CMK (cell line): ENCODE measurements around the gene LRRC49.
"Not testable (repeated sequence)": the region's sequence is repeated elsewhere in the genome, so short reads cannot be mapped to it uniquely, and the experiment has no call there.

Experiments
- DNase-seq: peaks from one replicate; pipeline ENCODE4 v3.0.0-alpha.2; 2010; ENCODE audit warnings: low read depth

Gene LRRC49

DNA sequence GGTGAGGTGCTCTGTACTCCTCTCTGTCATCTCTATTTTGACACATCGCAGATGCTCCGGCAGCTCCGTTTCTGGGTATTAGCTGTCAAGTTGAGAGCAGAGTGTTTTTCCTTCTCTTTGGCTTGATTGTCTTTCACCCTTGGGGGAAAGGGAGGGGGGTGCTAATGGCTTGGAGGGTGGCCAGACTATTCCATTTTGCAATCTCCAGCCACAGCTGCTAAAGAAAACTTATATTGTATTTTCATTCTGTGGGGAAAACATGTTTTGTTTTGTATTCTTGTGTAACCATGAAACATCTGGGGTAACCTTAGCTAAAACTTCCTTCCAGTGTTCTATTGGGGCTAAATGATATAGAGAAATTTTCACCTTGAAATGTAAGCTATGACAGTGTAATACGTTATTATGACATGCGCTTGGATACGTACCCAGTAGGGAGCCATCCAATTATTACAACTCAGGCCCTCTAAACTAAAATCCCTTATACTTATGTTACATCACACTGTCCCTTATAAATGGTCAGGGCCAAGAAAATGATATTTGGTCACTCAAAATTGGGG is 24.6 kb upstream of the LRRC49 start:
- no peak for DNase-seq

DNA sequence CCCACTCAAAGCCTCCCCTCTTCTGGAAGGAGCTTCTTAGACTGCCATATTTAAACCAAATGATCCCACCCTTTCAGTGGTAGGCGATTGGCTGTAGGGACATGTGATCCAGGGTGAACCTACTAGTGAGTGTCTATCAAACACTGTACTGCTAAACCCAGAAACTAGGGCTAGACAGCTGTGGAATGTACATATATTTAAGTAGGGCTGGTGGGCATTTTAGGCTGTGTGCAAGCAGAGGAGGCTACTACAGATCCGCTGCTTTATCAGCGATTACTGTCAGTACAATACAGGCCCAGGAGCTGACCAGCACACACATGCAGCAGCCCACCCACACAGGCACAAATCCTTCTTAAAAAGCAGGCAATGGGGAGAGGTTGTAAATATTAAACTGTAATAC is 23.3 kb upstream of the LRRC49 start:
- no peak for DNase-seq

DNA sequence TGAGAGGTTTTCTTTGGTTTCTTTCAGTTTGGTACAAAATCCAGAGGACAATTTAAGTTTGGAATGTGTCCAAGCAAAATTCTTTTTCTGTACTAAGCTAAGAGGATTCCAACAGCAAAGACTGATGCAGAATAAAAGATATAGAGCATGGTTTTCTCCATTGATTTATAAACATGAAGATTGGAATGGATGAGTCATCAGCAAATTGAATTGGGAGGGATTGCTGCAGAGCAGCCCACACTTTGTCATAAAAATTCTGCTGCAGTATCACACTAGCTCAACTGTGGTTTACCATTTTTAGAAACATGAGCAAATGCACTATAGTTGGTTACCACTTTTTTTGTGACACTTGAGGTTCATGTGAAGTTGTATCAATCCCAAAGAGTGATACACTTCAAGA is 22.6 kb upstream of the LRRC49 start:
- no peak for DNase-seq

DNA sequence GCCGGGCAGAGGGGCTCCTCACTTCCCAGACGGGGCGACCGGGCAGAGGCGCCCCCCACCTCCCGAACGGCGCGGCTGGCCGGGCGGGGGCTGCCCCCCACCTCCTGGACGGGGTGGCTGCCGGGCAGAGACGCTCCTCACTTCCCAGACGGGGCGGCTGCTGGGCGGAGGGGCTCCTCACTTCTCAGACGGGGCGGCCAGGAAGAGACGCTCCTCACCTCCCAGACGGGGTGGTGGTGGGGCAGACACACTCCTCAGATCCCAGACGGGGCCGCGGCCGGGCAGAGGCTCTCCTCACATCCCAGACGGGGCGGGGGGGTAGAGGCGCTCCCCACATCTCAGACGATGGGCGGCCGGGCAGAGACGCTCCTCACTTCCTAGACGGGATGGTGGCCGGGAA is 21.1 kb upstream of the LRRC49 start:
- DNase-seq: not testable (repeated sequence)

DNA sequence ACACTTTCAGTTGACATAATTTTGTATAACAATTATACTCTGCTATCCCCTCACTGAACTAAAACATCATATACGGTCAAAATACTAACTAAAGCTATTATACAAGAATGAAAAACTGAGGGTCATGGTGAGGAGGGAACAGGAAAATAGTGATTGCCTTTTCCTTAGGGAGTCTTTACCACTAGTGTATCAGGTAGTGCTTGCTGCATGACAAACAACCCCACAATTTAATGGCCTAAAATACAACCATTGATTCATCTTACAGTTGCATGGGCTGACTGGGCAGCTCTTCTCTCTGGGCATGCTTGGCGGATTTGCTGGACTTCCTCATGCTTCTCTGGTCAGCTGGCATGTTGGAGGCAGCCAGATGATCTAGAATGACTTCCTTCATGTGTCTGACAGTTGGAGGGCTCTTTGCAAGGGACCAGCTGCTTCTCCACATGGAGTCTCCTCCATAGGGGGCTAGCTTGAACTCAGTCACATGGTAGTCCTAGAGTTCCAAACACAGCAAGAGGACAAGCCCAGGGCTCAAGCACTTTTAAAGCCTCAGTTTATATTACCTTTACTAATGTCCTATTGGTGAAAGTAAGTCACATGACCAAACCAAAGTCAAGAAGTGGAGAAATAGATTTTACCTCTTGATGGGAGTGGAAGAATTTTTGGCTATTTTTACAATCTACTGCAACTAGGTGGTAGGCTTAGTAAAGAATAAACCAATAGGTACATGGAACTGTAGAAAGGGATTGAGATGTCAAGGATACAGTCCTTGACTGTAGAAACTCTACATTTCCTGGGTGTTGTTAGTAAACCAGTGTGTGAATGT is 19.2 kb upstream of the LRRC49 start:
- DNase-seq: no peak

DNA sequence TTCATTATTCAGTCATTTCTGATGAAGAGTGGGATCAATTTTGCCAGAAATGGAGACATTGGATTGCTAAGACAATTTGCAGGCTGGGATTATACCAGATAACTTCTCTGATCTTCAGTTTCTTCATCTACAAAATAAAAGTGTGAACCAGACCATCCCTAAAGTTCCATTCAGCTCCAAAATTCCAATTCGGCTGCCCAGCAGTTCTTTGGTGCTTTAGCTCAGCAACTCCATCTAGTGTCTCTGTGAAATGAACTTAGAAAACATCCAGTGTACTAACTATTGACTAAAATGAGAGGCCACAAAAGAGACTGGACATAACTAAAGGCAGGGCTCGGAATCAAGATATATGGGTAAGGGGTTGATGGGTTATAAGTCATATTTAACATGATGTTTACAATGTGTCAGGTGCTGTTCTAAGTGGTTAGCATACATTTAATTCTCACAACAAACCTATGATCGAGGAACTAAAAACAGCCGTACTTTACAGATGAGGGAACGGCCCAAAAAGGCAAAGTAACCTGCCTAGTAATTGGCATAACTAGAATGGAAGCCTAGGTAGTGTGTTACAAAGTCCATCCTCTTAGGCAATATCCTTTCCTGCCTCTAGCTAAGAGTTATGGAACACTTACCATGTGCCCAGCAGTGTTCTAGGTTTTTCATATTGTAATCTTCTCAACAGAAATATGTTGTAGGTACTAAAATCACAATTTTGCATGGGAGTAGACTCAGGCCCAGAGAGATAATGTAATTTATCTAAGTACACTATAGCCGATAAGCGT is 17.4 kb upstream of the LRRC49 start:
- no peak for DNase-seq

DNA sequence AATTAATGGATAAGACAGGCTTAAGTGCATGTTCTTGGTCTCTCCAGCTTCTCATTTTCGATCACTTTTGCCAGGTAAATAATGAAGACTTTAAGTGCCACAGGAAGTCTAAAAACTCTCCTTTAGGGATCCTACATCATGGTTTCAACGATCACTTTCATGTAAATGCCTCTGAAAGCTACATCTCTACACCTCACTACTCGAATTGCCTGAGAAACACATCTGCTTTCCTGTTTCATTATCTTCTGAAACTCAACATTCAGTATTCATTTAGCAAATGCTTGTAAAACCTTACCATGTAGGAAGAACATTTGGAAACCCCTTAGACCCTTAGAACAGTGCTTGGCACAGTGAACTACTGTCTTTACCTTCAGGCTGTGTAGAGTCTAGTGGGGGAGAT is 16.6 kb upstream of the LRRC49 start:
- DNase-seq: no peak

DNA sequence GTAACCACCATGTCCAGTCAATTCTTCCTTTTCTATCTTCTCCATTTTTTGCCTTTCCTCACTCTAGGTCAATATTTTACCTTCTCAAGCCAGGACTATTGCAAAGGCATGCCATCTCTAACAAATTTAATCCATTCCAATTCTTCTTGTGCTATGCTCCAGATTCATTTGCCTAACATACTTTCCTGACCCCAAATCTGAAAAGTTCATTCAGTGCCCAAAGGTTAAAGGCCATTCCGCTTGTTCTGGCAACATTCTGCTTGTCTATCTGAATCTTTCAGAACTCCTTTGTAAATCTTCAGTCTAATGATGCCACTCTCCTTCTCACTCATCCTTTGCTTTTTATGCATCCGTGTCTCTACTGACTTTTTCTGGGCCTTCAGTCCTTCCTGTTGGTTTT is 15.9 kb upstream of the LRRC49 start:
- no peak for DNase-seq

DNA sequence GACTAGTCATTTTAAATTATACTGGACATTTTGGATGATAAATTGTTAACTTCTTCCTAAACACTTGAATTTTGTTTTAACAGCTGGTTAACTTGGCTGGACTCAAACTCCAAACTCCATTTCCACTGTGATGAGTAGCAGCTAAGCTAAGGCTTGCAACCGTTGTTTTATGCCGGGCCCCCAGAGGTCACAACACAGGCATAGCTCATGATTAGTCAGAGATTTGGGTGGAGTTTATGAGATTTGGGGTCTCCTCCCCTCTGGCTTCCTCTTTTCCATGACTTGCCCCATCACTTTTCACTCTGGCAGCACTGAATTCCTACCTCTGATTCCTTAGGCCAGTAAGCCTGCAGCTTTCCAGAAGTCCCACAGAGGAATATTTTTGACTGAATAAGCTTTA is 13.2 kb upstream of the LRRC49 start:
- no peak for DNase-seq

DNA sequence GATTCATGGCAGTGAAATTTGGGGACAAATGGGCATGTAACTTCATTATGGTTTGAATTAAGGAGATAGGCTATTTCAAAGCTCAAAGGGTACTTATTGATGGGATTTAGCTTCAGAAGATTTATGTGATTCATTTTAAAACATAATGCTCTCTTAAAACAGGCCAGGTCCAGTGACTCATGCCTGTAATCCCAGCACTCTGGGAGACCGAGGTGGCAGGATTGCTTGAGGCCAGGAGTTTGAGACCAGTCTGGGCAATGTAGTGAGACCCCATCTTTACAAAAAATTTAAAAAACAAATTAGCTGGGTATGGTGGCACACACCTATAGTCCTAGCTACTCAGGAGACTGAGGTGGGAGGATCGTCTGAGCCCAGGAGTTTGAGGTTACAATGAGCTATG is 11.8 kb upstream of the LRRC49 start:
- no peak for DNase-seq

DNA sequence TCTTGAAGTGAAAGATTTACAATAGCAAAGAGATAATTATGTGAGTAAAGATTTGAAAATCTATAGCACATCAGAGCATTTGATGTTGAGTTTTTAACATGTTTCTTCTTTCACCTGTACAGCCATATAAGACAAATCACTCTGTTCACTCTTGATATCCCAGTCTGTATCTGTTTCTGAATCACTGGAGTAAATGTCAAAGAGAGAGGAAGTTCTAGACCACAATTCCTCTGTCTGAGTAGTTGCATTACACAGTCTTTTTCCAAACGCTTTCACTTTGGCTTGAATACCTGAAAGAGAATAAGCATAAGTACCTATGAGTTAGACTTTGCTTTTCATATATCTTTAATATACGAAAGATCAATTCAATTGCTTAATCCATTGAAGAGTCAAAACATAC is 10.3 kb upstream of the LRRC49 start:
- no peak for DNase-seq

DNA sequence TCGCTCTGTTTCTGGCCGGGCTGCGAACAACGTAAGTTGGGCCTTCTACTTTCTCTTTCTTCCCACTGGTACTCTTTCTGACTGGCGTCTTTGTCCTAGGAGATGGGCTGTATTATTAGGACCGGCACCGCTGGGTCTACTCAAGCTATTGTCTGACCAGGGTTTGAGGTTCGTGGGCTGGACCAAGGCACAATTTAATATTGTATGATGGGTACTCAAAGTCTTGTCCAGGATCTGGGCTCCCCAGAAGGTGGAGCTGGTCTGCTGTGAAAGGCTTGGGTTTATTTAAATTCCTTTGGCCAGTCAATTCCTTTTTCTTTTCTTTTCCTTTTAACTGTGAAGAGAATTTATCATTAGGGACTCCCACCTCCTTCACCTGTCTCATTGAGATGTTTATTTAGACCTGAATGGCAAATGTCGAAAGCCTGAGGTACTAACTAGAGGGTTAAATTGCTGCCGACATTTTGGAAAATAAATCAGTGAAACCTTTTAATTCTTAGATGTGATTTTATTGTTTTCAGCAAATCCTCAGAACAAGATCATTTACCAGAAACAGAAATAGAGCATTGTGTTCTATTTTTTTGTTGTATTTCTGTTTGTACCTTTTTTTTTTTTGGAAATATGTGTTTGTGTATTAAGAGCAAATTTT is 410 bp downstream of the LRRC49 start:
- no peak for DNase-seq

DNA sequence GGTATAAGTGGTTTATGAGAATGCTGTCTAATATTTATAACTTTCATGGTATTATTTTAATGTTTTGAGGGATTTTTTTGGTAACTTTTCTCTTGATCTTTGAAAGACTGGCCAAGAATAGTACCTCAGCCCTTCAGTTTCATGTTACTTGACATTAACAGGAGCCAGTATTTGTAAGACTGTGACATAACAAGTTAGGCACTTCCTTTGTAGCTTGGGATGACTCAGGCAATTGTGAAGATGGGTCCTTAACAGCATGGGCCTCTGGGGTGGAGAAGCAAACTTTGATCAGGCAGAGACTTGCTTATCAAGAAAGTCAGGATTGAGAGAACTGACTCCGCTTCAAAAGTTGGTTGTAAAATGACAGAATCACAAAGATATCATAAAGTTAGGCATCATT is 9.5 kb downstream of the LRRC49 start:
- no peak for DNase-seq

DNA sequence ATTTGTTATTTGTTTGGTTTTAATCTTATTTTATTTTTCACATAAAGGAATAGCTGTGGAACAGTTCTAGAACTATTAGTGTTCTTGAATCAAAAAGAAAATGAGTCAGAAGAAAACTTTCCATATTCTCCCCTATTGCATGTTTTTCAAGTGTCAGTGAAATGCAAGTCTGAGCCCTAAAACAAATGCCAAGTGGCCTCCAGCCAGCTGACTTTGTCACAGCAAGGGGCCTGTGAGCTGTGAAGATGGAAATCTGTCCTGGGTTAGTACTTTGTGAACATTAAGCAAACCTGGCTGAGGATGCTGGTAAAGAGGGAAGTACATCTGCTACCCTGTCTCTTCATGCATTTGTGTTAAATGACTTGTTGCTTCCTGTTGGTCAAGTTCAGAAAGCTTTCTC is 14.2 kb downstream of the LRRC49 start:
- DNase-seq: no peak

DNA sequence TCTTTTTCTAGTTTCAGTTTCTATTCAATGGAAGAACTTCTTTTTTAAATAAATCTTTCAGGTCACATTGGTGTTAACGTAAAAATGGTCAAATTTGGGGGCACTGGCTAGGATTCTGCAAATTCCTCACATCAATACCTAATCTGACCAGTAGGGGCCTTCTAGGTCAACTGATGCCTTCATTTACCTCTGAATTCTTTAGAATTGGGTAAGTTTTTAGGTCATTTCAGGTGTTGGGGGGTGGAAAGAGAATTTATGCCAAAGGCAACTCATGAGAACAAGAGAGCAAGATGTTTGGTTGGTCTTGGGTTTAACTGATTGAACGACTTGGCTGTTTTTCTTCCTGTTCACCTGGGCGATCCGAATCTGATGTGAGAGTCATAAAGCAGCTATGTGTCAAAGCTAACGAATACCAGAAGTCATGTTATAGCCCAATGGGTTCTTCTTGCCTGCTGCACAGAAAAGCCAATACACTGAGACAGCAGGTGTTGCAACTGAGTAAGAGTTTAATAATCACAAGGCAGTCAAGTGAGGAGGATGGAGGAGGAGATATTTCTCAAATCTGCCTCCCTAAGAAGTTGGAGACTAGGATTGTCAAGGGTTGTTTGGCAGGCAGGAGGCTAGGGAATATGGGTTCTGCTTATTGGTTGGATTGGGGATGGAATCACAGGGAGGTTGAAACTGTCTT is 15.3 kb downstream of the LRRC49 start:
- DNase-seq: no peak

DNA sequence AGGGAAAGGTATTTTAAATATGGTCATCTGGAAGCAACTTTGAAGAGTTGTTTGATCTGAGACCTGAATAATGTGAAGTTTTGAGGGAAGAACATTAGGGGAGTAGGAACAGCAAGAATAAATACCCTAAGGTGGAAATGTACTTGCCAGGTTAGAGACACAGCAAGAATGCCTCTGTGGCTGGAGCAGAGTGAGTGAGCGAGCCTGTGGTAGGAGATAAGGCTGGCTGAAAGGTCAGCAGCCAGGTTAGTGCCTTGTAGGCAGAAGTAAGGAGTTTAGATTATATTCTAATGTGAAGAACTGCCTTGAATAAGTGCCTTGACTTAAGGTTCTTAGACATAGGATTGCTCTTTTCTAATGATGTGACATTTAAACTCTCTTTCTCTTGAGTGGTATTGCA is 18.3 kb downstream of the LRRC49 start:
- no peak for DNase-seq

DNA sequence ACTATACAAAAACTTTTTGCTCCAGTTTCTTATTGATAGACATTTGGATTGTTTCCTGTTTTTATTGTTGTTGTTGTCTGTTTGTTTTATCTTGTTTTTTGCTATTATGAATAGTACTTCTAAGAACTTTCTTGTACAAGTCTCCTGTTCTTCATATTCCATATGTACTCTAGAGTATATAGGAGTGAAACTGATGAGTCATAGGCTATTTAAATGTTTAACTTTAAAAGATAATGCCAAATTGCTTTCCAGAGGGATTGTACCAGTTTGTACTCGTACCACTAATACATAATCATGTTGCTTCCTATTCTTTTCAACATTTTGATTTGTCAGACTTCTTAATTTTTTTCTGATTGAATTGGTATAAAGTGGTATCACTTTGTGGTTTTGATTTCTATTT is 19.6 kb downstream of the LRRC49 start:
- no peak for DNase-seq

DNA sequence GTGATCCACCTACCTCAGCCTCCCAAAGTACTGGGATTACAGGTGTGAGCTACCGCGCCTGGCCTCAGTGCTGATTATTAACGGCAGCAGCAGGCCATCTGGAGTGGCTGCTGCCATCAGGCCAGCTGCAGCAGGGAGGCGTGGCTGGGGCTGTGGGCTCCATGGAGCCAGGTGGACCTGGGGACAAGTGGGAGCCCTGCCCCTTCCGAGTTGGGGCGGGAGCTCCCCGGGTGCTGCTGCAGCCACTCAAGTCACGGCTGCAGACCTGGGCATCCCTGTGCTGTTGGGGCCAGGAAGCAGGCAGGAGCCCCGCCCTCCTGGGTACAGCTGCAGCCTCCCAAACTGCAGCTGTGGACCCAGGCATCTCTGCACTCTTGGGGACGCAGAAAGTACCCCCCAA is 23.9 kb downstream of the LRRC49 start:
- no peak for DNase-seq

DNA sequence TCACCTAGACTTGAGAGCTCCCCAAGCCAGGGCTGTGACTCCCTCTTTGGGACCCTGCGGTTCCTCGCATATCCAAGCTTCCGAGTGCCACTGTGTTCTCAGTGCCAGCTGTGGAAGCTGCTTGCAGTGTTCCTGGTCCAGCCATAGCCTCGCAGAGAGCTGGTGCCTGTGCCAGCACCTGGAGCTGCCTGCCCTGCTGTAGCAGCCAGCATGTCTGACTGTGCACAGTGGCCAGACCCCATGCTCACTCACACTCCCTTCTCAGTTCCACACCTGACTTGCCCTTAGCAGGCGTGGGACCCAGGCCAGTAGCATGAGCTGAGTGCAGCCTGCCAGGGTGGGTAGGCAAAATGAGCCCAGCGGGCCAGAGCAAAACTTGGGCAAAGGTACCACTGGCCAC is 25.3 kb downstream of the LRRC49 start:
- no peak for DNase-seq

DNA sequence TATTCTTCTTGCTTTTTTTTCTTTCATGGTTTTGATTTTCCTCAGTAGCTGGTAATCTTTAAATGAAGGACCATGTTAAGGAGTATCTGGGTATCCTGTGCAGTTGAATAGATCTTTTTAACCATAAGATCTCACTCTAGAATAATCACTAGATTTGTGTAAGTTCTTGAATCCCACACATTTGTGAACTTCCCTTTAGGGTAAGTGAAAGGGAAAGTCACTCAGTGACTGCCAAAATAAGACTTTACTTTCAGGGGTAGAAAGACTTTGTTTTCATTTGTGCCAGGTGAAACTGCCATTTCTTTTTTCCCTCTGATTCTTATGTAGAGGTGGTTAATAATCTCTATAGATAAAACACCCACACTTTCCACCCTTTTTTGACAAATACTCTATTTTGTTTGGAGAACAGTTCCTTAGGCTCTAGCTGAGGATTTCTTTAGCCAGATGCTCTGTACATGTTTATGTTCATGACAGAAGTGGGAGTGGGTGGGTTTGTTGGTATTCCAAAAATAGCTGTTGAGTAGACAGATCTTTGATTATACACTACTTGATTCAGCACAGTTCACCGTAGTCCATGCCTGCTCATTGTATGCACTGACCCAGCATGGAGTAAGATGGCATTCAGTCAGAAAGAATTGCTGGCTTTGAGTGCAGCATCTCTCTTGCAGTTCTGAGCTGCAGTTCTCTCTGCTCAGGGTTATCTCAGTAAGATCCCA is 28.5 kb downstream of the LRRC49 start:
- no peak for DNase-seq

DNA sequence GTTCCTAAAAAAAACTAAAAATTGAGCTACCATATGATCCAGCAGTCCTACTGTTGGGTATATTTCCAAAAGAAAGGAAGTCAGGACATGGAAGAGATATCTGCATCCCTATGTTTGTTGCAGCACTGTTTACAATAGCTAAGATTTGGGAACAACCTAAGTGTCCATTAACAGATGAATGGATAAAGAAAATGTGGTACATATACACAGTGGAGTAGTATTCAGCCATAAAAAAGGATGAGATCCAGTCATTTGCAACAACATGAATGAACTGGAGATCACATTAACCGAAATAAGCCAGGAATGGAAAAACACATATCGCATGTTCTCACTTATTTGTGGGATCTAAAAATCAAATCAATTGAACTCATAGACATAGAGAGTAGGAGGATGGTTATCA is 29.5 kb downstream of the LRRC49 start:
- DNase-seq: no peak
